GM18909 (cell line): Measurements from ENCODE around the gene SEMA3B.

ENCODE experiments used
- ATAC-seq: cut with Tn5 transposase; IDR thresholded peaks from one replicate; pipeline ENCODE4 v1.9.1; 2021; ENCODE audit warnings: mild to moderate bottlenecking; ENCODE audit not compliant: unreplicated experiment, poor library complexity

SEMA3B gene

GRCh38 chr3:50325113-50325480, 56.1 kb downstream of the SEMA3B start:
- ATAC-seq, result no peak

- ATAC-seq, result no peak
These were observed 56.7 kb downstream of the SEMA3B start for GRCh38 chr3:50325497-50326181.

GRCh38 chr3:50326182-50326541, 57.2 kb downstream of the SEMA3B start:
- ATAC-seq, result no peak

GRCh38 chr3:50327129-50327528, 58.2 kb downstream of the SEMA3B start:
- ATAC-seq, result no peak
